ENCODE measurements around the gene UPK3A. TPM values are rescaled to one million over a fixed set of nuclear protein-coding genes. Genes with fewer than 3 reads are reported as not detected.

Gene UPK3A
- total and polyA plus RNA-seq, 2 of the 8 experiments (the other 6 are each of a cell fraction or from before 2014, with no cell fraction given): 0.35 to 1.7 TPM

DNA sequence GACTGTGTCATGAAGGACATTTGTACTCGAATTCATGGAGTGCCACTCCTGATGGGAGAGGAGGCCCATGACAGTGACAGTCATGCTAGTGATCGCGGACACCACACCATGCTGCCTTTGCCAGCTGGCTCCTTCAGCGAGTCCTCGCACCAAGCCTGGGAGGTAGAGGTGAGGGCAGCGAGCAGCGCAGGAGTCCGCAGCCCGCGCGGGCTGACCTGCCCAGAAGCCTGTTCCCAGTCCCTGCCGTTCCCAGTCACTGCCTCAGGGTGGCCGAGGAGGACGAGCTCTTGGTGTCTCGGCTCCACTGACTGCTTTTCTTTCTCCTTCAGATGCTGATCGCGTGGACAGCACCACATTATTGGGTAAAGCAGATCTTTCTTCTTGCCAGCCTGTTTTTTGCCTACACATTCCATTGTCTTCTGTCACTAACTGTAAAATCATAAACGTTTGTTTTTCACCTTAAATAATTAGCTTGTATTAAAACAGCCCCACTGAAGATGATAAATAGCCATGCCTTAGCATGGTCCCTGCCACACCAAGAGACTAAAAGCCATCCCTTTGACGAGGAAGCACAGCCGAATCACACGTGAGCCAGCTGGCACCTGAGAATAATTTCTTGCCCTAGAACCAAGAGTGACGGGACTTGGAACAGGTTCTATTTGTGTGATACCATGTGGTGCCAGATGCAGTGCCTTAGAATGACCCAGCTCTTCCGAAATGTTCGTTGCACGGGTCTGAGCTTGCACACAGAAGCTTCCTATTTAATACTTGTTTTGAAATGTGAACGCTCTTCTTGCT is 50.5 kb downstream of the UPK3A start (continued):
- TF ChIP-seq CEBPB (IDR thresholded peaks at IDR 0.05; ENCODE audit: low read depth, low read length): no peak
- no peak for TF ChIP-seq EGR1 (IDR thresholded peaks at IDR 0.05; ENCODE audit: borderline replicate concordance, low read depth, low read length)
- TF ChIP-seq, protein P1, sequence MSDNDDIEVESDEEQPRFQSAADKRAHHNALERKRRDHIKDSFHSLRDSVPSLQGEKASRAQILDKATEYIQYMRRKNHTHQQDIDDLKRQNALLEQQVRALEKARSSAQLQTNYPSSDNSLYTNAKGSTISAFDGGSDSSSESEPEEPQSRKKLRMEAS (IDR thresholded peaks at IDR 0.05): 0 out of 2 replicates have a peak, but pooled peaks have one; percentile 9
- TF ChIP-seq RAD21 (IDR thresholded peaks at IDR 0.05 in 1 of 2, conservative IDR thresholded peaks at IDR 0.05 in 1 of 2; ENCODE audit: low read depth in 2 of 2, low read length in 2 of 2): peak; percentile 46 to 55; a peak in 3 of 4 replicates
- TF ChIP-seq KDM5A (IDR thresholded peaks at IDR 0.05; ENCODE audit: low read length): no peak
- no peak for TF ChIP-seq CTBP2 (IDR thresholded peaks at IDR 0.05; ENCODE audit: borderline replicate concordance, insufficient read depth, insufficient read length, low read length)
